GM19328 (cell line): ENCODE results near the gene PRIMA1.
"Not testable (repeated sequence)": the region's sequence is repeated elsewhere in the genome, so short reads cannot be mapped to it uniquely, and the experiment has no call there.

ENCODE experiments used
- ATAC-seq: cut with Tn5 transposase; IDR thresholded peaks from one replicate; pipeline ENCODE4 v1.9.1; 2021; ENCODE audit warnings: mild to moderate bottlenecking, moderate library complexity; ENCODE audit not compliant: unreplicated experiment

Gene PRIMA1, protein sequence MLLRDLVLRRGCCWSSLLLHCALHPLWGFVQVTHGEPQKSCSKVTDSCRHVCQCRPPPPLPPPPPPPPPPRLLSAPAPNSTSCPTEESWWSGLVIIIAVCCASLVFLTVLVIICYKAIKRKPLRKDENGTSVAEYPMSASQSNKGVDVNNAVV

DNA sequence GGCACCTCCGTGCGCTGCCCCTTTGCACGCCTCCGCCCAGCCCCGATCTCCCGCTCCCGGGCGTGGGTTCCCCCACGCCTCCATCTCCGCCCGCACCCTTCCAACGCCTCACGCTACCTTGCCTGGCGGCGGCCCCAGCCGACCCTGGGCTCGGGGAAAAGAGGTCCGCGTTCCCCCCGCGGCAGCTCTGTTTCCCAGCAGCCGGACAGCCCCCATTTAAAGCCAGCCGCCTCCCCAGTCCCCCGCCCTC is at the start of gene PRIMA1:
PRIMA1 (minus strand) TSS at position 193 of the 250 bp plus-strand sequence. CDS start 767 bp downstream, outside the sequence.
- no peak for ATAC-seq

DNA sequence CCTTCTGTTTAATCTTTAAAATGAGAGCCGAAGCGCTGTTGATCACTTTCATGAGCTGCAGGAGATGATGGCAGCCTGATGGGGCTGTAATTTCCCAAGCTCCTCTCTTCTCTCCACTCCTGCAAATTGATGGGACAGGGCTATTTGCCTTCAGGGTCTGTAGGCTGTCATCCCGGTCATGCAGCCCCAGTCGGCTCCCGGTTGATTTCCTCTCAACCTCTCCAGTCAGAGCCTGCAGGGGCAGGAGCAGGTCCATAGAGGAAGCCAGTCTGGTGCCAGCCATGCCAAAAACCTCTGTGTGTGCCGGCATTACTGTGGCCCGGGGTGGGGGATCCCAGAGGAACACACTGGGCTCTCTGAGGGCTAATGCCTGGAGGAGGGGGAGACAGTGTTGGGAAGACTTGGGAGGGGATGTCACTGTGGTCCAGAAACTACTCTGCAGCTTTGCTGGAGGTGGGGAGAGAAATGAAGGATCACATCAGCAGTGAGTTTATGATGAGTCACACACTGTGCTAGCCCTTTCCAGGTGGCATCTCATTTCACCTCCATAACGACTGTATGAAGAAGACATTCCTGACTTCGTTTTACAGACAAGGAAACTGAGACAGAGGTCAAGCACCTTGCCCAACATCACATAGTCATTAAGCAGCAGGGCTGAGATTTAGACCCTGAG is 46.5 kb upstream of the PRIMA1 start:
- no peak for ATAC-seq

DNA sequence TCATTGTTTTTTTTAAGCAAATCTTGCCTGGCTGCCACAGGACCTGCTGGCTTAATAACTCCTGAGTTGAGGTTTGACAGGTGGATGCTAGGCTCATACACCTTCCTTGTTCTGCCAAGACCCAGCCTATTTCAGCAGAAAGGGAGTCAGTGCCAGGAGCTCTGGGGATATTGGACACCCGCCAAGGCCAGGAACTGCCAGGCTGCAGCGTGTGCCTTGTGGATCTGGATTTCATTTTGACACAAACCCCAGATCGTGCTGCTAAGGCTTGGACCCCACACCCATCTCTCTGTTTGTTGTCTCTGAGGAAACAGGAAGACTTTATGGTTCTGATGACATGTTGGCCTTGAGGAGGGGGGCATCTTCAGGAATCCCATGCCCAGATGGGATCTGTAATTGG is 44.4 kb upstream of the PRIMA1 start:
- ATAC-seq, result no peak

DNA sequence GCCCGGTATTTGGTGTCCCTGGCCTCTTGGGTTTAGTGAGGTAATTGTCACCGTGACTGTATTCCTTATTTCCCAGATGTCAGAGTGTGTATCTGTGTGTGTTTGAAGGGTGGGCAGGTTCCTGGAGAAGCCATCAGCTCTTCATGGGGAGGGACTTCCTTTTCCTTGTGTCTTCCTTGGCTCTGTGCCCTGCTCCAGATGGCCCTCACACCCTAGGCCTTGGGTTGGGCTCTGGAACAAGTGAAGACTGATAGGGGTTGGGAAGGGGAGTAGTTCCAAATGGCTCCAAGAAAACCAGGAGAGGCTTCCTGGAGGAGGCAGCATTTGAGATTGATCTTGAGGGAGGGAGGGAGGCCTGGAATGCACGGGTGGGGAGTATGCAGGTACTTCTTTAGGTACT is 43.8 kb upstream of the PRIMA1 start:
- ATAC-seq, result no peak

DNA sequence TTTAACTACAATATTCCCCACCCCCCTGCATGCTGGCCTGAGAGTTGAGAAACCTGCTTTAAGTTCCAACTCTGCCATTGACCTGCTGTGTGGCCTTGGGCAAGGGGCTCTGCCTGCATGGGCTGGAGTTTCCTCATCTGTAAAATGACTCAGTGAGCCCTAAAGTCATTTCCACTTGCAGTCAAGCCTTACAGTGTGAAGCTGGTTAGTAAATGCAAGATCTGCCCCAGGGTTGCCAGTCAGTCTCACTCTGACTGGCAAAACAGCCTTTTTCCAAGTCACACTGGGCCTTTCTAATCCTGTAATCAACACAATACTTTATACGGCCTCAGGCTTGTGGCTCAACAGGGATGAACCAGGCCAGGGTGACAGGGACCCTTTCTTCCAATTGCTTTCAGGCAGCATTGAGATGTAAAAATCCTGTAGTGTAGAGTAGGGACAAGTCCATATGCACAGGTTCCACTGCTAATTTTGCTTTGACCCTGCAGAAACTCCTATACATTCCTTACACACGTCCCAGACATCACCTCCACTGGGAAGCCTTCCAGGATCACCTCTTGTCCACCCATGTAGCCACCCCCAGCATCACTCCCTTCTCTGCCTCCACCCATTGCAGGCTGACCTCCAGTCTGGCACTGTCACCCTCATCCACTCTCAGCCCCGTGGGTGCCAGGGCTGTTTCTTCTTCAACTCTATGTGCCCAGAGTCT is 42.6 kb upstream of the PRIMA1 start:
- ATAC-seq, result no peak

DNA sequence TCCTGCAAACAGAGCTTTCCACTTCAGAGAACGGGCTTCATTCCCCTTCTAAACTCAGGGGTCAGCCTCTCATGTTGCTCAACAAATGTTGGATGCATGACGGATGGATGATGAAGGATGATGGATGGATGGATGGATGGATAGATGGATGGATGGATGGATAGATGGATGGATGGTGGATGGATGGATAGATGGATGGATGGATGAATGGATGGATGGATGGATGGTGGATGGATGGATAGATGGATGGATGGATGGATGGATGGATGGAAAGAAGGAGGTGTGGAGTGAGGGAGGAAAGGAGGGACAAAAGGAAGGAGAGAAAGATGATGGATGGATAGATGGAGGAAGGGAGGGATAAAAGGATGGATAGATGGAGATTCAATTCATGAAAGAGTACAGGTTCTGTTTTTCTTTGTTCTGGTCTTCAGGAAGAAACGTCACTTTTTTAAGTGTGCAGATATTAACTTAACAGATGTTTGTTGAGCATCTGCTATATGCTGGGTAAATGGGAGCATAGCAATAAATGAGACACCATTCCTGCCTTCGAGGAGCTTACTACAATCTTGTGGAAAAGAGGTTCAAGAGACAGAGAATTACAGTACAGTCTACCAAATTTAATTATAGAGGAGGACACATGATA is 41.7 kb upstream of the PRIMA1 start:
- ATAC-seq, result no peak

DNA sequence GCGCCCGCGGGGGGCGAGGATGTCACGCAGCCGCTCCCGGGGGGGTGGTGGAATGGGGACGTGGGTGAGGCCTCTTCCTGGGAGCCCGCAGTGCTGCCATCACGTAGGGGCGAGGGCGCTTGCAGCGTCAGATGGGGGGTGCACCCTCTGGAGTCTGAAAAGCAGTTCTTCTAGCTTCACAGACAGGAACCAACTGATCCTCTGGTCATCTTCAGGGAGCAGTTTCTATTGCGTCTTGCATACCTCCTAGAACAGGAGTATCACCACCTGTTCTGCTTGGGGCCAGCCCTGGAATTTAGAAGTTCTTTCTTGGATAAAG is 36.9 kb upstream of the PRIMA1 start:
- ATAC-seq, result no peak

DNA sequence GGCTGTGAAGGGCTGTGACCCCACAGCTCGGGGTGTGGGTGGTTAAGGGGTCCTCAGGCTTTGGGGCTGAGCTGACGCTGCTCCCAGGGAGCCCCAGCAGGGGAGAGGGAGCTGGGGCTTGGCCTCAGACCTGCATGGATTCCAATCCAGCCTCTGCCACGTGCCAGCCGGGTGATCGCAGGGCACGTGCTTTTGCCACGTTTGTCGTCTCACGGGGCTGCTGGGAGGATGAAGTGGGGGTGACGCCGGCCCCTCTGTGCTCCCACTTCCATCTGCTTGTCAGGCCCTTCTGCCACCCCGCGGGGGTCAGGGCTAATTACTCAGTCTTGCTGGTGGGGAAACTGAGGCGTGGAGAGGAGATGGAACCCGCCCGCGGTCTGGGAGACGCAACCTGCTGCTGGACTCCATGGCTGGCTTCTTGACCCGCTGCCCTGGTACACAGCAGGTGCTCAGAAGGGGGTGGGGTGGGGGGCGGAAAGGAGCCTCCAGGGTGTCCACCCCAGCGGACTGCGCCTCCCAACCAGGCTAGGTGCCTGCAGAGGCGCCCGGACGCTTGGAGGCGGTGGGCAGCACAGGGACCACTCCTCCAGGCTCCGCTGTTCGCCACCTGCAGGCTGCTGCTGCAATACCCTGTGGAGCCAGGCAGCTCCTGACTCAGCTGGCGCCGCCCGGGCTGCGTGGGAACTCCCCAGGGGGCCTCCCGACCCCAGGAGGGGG is 36.4 kb upstream of the PRIMA1 start:
- ATAC-seq, result no peak

DNA sequence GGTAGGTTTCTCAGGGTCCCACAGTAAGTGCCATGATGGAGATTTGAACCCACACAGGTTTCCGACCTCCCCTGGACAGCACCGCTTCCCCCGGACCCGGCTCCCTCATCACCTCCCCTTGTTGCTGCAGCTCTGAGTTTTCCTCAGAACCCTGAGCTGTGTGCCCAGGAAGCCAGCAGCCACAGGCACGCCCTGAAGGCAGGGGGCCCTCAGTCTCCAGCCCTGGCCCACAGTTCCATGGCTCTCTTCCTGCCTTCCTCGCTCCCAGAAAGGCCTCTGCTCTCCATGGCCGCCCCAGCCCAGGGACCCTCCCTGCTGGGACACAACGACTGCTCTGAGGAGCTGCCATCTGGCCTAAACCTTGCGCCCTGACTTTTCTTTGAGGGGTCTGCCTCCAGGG is 35.8 kb upstream of the PRIMA1 start:
- ATAC-seq, result no peak

DNA sequence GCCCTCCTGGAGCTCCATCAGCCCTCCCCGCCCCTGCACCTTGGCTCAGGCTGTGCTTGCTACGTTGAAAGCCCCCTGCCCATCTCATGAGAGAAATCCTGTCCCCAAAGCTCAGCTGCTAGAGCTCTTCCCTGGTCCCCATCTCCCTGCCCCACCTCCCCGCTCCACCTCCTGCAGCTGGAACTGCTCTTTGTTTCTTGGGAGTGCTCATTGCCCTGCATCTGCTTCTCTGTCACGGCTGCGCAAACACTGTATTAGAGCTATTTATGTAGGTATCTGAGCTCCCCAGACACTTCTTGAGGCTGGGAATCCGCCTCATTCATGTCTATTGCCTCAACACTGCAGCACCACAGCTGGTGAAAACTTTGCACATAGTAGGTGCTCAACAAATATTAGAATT is 32.8 kb upstream of the PRIMA1 start:
- no peak for ATAC-seq

DNA sequence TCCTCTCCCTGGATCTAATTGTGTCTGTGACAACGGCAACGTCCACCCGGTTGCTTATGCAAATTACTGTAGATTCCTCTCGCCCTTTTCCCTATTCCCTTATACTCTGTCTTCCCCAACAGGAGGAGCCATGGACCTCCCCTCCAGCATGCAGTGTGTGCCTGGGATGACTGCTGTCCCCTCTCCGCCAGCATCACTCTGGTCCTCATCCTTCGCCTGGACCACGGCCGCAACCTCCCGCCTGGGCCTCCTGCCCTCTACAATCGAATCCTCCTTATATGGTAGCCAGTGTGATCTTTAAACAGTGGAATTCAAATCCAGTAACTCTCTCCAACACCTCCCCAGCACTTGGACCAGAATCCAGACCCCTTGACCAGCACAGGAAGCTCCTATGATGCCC is 30.6 kb upstream of the PRIMA1 start:
- ATAC-seq, result no peak

DNA sequence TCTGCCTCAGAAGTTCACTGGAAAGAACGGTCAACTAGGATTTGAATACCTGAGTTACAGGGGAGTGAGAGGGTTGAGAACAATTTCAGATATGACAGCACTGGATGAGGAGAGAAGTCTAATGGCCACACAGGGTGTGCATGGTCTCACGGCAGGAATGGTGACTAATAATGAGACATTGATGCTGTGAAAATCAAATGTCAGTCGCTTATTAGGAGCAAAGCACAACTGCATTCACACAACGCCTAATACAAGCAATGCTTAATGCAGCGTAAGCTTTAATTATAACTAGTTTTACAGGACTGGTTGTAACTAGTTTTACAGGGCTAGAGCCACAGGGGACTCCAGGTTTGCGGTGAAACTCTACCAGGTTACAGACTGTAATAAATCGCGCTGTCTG is 23.4 kb upstream of the PRIMA1 start:
- ATAC-seq, result no peak

DNA sequence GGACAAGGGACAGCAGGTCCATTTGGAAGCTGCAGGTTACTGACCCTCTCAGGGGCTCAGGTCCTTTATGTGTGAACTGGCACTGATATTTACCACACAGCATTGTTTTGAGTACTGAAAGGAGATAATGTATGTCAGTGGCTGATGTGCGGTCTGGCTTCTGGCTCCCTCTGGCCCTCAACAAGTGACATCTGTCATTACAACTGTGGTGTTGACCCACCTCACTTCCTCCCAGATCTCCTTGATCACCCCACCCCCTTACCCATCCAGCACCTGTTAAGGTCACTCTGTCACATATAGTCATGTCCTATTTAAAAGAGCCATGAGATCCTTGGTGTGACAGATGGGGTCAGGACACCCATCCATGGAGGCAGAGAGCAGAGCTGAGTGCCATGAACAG is 22.7 kb upstream of the PRIMA1 start:
- no peak for ATAC-seq

DNA sequence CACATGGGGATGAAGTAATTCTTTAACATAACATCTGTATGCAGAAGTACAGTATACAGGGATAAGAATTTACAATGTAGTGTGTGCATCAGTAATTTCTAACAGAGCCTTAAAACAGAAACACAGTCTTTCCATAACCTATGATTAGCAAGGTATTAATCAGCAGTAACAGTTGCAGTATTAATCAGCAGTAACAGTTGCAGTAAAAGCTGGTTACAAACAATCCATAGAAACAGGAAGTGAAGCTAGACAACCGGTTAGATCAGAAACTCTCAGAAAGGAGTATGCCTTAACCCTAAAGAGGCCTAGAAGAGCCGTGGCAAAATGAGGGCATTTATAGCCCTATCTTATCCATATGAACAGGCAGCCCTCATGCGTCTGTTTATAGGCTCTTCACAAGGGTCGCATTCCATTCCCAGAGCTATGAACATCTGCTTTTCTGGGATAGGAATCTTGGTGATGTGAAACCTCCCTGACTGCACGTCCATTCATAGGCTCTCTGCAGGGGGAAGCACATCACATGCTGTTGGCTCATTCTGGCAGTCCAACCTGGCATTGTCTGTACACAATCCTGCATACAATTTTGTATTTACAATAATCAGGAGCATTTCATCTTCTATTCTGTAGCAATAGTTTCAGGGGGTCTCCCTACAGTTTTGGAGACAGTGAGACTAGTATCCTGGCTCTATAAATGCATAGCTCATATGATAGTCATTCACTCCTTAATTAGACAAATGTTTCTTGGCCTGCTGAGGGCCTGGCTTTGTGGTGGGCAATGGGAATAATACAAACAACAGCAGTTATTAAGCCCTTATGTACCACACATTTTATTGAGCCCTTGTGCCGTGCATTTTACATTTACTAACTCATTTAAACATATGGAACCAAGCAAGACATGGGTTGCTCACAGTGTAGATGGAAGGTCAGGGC is 21.5 kb upstream of the PRIMA1 start:
- not testable (repeated sequence) for ATAC-seq

DNA sequence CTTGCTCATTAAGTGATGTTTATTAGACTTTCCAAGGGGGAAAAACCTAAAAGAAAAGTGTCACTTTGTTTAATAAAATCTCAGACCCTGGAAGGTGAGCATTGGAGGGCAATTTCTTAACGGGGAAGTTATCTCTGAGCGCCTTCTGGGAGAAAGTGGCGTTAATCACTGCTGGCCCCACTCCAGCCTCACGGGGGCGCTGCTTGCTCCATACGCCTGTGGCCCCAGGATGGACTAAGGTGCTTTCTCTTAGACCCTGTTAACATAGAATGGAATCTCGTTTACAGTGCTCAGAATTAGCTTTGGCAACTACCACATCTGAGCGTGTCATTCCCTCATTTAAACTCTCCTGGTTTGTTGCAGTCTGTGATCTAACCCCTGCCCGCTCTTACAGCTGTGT is 16.4 kb upstream of the PRIMA1 start:
- no peak for ATAC-seq

DNA sequence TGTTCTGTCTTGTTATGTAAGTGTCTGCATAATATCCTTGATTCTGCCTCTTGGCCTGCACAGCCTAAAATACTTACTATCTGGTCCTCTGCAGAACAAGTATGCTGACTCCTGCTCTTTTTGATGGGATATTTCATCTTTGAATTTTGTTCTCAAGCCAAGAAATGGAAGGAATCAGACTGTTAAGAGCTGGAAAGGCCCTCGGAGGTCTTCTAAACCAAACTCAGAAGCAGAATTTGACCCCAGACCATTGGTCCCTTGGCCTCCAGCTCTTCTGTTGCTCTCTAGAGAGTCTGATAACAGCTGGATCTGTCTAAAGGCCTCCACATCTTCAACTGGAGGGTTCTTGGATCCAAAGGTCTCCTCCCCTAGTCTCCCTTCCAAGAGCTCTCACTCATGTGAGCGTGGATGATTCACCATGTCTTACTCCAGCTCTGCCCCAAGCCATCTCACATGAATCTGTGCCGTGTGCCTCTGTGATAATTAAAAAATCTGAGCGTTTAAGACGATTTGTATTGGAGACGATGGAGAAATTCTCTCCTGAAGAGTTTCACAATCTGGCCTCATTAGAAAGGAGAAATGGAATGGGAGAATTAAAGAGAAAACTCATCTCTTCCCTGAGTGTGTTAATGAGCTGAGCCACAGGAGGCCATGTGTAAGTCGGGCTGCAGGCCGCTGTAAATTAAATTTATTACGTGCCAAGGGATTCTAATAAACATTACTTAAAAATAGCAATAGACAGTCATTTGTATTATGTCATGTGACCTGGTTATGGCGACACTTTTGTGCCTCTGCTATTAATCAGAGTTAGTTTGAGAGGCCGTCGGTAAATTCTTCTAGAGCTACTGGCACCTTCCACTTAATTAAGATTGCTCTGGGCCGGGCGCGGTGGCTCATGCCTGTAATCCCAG is 15.4 kb upstream of the PRIMA1 start:
- no peak for ATAC-seq

DNA sequence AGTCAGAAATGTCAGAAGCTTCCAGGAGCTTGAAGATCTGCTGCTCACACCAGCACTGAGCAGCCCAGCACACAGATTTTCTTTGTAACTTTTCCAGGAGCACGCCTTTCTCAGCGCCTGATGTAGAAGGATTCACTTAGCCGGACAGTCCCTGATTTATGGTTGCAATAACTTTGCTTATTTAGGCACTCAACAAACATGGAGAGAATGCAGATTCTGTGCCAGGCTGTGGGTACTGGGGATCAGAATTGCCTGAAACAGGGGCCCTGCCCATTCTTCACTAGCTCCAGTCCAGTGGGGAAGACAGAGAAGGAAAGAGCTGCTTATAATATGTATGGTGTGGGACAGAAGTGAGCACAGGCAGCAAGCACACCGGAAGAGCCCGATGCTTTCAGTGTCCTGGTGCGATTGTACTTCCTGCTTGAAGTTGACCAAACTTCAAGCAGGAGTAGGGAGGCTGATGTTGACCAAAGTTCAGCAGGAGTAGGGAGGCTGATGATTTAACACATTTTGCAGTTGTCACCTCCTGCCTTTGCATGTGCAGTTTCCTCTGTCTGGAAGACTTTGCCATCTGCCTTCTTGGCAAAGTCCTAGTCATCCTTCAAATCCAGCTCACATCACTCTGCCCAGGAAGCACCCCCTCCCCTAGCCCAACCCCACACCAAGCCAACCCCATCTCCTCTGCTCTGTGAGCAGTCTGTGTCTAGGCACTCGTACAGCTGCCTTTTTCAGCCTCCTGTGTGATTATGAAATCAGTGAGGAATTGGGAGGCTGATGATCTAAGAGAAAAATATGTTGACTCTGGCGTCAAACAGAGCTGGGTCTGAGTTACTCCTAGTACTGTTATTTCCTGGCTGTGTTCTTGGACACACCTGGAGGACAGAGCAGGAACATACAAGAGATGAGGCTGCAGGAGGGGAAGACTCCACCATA is 12.0 kb upstream of the PRIMA1 start:
- ATAC-seq, result no peak

DNA sequence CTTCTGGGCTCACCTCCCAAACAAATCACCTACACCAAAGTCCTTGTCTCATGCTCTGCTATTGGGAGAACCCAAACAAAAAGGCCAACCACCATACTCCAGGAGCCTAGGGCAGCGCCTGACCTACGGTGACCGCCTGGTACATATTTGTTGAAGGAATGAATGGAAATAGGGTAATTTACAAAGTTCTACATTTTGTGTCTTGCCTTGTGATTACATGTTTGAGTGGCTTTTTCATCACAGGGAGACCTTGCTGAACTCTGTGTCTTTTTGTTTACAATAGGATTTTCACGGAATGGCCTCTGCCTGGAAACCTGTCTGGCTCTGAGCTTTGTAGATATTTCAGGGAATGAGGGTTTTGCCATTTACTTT is 11.3 kb upstream of the PRIMA1 start:
- no peak for ATAC-seq

DNA sequence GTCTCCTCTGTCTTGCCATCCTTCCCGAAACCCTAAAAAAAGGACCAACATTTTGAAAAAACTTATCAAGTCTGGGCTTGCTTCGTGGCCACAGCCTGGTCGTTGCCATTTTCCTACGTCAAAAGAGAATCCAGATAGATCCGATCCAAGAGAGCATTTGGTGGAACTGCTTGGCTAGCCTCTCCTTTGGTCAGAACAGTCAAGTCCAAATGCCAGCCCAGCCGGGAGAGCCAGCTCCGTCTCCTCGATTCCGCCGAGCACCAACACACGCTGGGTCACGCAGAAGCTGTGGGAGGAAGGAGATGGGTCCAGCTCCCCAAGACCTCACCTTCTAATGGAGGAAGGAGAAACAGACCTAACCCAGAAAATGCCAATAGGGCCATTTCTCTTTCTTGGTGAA is 9.3 kb upstream of the PRIMA1 start:
- no peak for ATAC-seq
